Measurements from ENCODE around the gene SYTL2.

GRCh38 chr11:85704967-85705366 is 106.0 kb downstream of the SYTL2 start:
- TF ChIP-seq ATF3 (IDR thresholded peaks at IDR 0.05) (no peak), EGR1 (IDR thresholded peaks at IDR 0.05; ENCODE audit: low read depth in 2 of 2) (no peak), RAD21 (IDR thresholded peaks at IDR 0.05) (no peak), CTCF (IDR thresholded peaks at IDR 0.05; ENCODE audit: low read depth, low read length, missing input control) (no peak)

Measured in liver (tissue), 3 donors.